Keratinocyte (primary cell): ENCODE measurements around the gene INPP4B. TPM values are rescaled to one million over a fixed set of nuclear protein-coding genes. Genes with fewer than 3 reads are reported as not detected.

Experiments
- DNase-seq: peaks from one replicate; pipeline ENCODE4 v3.0.0-alpha.2; 2011; ENCODE audit warnings: low read depth, missing footprints, low spot score
- FAIRE-seq: peaks from 2 replicates; lab custom pipeline; 2011; peaks lifted over from hg19 to GRCh38; lab: Jason Lieb, UNC
- H2AFZ ChIP-seq: 2 replicates; pipeline ENCODE4 v1.6.0; 2012; ENCODE audit warnings: low read length, control low read depth, inconsistent platforms; ENCODE audit not compliant: control insufficient read depth
- H3K27ac ChIP-seq: 2 replicates; pipeline ENCODE4 v1.5.1; 2011; ENCODE audit warnings: low read length; ENCODE audit not compliant: control insufficient read depth, insufficient read depth
- H3K27me3 ChIP-seq: 3 replicates; pipeline ENCODE4 v1.6.0; 2011; ENCODE audit warnings: low read length; ENCODE audit not compliant: control insufficient read depth, insufficient read depth; ENCODE audit errors: extremely low read depth
- H3K36me3 ChIP-seq, 2 experiments: 2 replicates in 1 of 2; 3 replicates in 1 of 2; pipeline ENCODE4 v1.5.1; 2011; ENCODE audit warnings: low read length in 2 of 2, mild to moderate bottlenecking in 1 of 2; ENCODE audit not compliant: control insufficient read depth in 2 of 2, insufficient read depth in 2 of 2; ENCODE audit errors: extremely low read depth in 1 of 2
- H3K4me1 ChIP-seq: 3 replicates; pipeline ENCODE4 v1.5.1; 2011; ENCODE audit warnings: low read length; ENCODE audit not compliant: control insufficient read depth, insufficient read depth; ENCODE audit errors: extremely low read depth
- H3K4me2 ChIP-seq: 3 replicates; pipeline ENCODE4 v1.6.0; 2011; ENCODE audit warnings: low read depth, low read length; ENCODE audit not compliant: control insufficient read depth, insufficient read depth; ENCODE audit errors: extremely low read depth
- H3K4me3 ChIP-seq, 3 experiments: fragments of 200-600 bp in 1 of 3; sonication (generic) in 1 of 3; 2 replicates in 2 of 3; 3 replicates in 1 of 3; pipeline ENCODE4 v1.5.1; 2011 to 2016; ENCODE audit warnings: low read length in 3 of 3, mild to moderate bottlenecking in 3 of 3, control low read depth in 2 of 3, inconsistent platforms in 1 of 3, low read depth in 1 of 3, mixed read lengths in 1 of 3, mixed run types in 1 of 3, moderate library complexity in 1 of 3; ENCODE audit not compliant: control insufficient read depth in 2 of 3, insufficient read depth in 2 of 3; ENCODE audit errors: extremely low read depth in 1 of 3
- H3K79me2 ChIP-seq: 2 replicates; pipeline ENCODE4 v1.6.0; 2012; ENCODE audit warnings: low read length; ENCODE audit not compliant: control insufficient read depth, insufficient read depth
- H3K9ac ChIP-seq: 3 replicates; pipeline ENCODE4 v1.6.0; 2011; ENCODE audit warnings: low read length; ENCODE audit not compliant: control insufficient read depth, insufficient read depth; ENCODE audit errors: extremely low read depth
- H3K9me1 ChIP-seq: 3 replicates; pipeline ENCODE4 v1.6.0; 2011; ENCODE audit warnings: low read length; ENCODE audit not compliant: control insufficient read depth, insufficient read depth; ENCODE audit errors: extremely low read depth
- H3K9me3 ChIP-seq: 2 replicates; pipeline ENCODE4 v1.5.1; 2012; ENCODE audit warnings: low read depth, low read length; ENCODE audit not compliant: control insufficient read depth
- H4K20me1 ChIP-seq: 3 replicates; pipeline ENCODE4 v1.6.0; 2011; ENCODE audit warnings: low read length; ENCODE audit not compliant: control insufficient read depth, insufficient read depth; ENCODE audit errors: extremely low read depth
- CTCF ChIP-seq, 3 experiments: IDR thresholded peaks in 1 of 3; conservative IDR thresholded peaks in 1 of 3; optimal IDR thresholded peaks in 1 of 3; 2 replicates in 2 of 3; 3 replicates in 1 of 3; pipeline versions ENCODE3 to v1.5.1; 2011; ENCODE audit warnings: low read length in 3 of 3, mild to moderate bottlenecking in 3 of 3, moderate library complexity in 2 of 3, control low read depth in 1 of 3, inconsistent platforms in 1 of 3; ENCODE audit not compliant: insufficient read depth in 2 of 3; ENCODE audit errors: extremely low read depth in 1 of 3
- EZH2 ChIP-seq: IDR thresholded peaks from one replicate; pipeline ENCODE4 v1.6.1; 2012; ENCODE audit warnings: inconsistent platforms, mild to moderate bottlenecking, low read length, moderate library complexity
- dilution Hi-C: fragments of 300-500 bp; cut with MboI; formaldehyde crosslinking; loops from one replicate; pipeline ENCODE4 v1.7.0; 2020; ENCODE audit warnings: low sequenced_read_pairs; ENCODE audit not compliant: extremely low pct_ligation_motif_present
- polyA plus RNA-seq, 5 experiments: library from polyadenylated mRNA; depleted of rRNA in 3 of 5; stranded (reverse) in 3 of 5; stranded (forward) in 1 of 5; unstranded in 1 of 5; fragments of >200 nt; gene quantifications; 1 replicate in 1 of 5; 2 replicates in 3 of 5; 3 replicates in 1 of 5; pipeline versions ENCODE4 v1.2.1 to v1.2.3, GENCODE V29; 2011 to 2012; ENCODE audit warnings: missing spikeins in 2 of 5, low read depth in 1 of 5, low replicate concordance in 1 of 5

INPP4B gene
- polyA plus RNA-seq, 1 donor (not counting 4 experiments of a cell fraction or from before 2014, with no cell fraction given), result 50.2 TPM

- no peaks in the 10 kb centered on the region for H3K9me3 ChIP-seq
- dilution Hi-C loops, result no loop called here
- H3K9ac ChIP-seq, result peak overlapping the region; percentile 73
These were observed 296.9 kb downstream of the INPP4B start for GRCh38 chr4:142549248-142549647.

GRCh38 chr4:142548491-142548890, 297.6 kb downstream of the INPP4B start:
- peaks cover 47% of the 10 kb centered on the region for H3K4me1 ChIP-seq
- H3K27me3 ChIP-seq, result no peaks in the 10 kb centered on the region
- peak overlapping the region; percentile 99 for H3K27ac ChIP-seq
- H3K9me1 ChIP-seq, result no peaks in the 10 kb centered on the region
- no peak overlapping the region for H3K4me3 ChIP-seq
- H3K4me2 ChIP-seq, result peak overlapping the region; percentile 77
- H3K79me2 ChIP-seq, result no peaks in the 10 kb centered on the region
- H2AFZ ChIP-seq, result no peak overlapping the region
- peak overlapping the region; percentile 73 for H3K9ac ChIP-seq
- TF ChIP-seq EZH2, result no peak
- no peak for TF ChIP-seq CTCF (optimal IDR thresholded peaks at IDR 0.05 in 1 of 3, IDR thresholded peaks at IDR 0.05 in 1 of 3, conservative IDR thresholded peaks at IDR 0.05 in 1 of 3; ENCODE audit: extremely low read depth in 1 of 3, insufficient read depth in 2 of 3, low read length in 3 of 3)
- no peaks in the 10 kb centered on the region for H4K20me1 ChIP-seq
- no peaks in the 10 kb centered on the region for H3K36me3 ChIP-seq
- FAIRE-seq (no peak), DNase-seq (peak; percentile 52)
- dilution Hi-C loops, result no loop called here
- H3K9me3 ChIP-seq, result no peaks in the 10 kb centered on the region

More at GRCh38 chr4:142549248-142549647, 296.9 kb downstream of the INPP4B start:
- DNase-seq, result peak; percentile 74
- Histone ChIP-seq H3K9me1 (no peaks in the 10 kb centered on the region), H3K27ac (peak overlapping the region; percentile 99), H3K27me3 (no peaks in the 10 kb centered on the region), H3K36me3 (no peaks in the 10 kb centered on the region), H4K20me1 (no peaks in the 10 kb centered on the region), H3K4me3 (peak overlapping the region in 2 of 3 experiments; percentile 39 to 43), H3K4me1 (peaks cover 47% of the 10 kb centered on the region), H3K4me2 (peak overlapping the region; percentile 77), H3K79me2 (no peaks in the 10 kb centered on the region), H2AFZ (no peak overlapping the region)
- TF ChIP-seq CTCF (optimal IDR thresholded peaks at IDR 0.05 in 1 of 3, IDR thresholded peaks at IDR 0.05 in 1 of 3, conservative IDR thresholded peaks at IDR 0.05 in 1 of 3; ENCODE audit: extremely low read depth in 1 of 3, insufficient read depth in 2 of 3, low read length in 3 of 3) (no peak), EZH2 (no peak)
- peak; percentile 95 for FAIRE-seq
